ENCODE results near the gene TLCD2. TPM values are rescaled to one million over a fixed set of nuclear protein-coding genes. Genes with fewer than 3 reads are reported as not detected.
A peak's percentile ranks its signal among the peaks of the same experiment; 100 is the strongest.

The TLCD2 gene
- total RNA-seq (ENCODE audit: low replicate concordance): 4.0 and 4.3 TPM in 2 replicates
- long read RNA-seq: 0 reads

GRCh38 chr17:1709971-1710806 is at the start of gene TLCD2:
TLCD2 (minus strand) TSS chr17:1710377; CDS start chr17:1710242, 135 bp downstream.
- H3K27me3 Mint-ChIP-seq: peaks cover 9% of the 10 kb centered on the region
- H3K27ac Mint-ChIP-seq: peak within 1 kb of the TSS; percentile 85
- no peak for DNase-seq (ENCODE audit: extremely low spot score, unreplicated experiment)
- TF ChIP-seq CTCF (conservative IDR thresholded peaks at IDR 0.05): peak; percentile 11
- H3K4me3 Mint-ChIP-seq: peak within 1 kb of the TSS; percentile 81
- no peaks in the 10 kb centered on the region for H3K9me3 Mint-ChIP-seq
- H3K4me1 Mint-ChIP-seq (ENCODE audit: unreplicated experiment): peaks cover 24% of the 10 kb centered on the region
- H3K36me3 Mint-ChIP-seq: no peaks in the 10 kb centered on the region

- no peak overlapping the region for H3K4me3 Mint-ChIP-seq
Observed at GRCh38 chr17:1759529-1759928, 49.4 kb upstream of the TLCD2 start.

GRCh38 chr17:1758807-1759206 is 48.6 kb upstream of the TLCD2 start:
- Mint-ChIP-seq H3K27me3 (no peaks in the 10 kb centered on the region), H3K9me3 (no peaks in the 10 kb centered on the region), H3K4me3 (peak overlapping the region; percentile 9), H3K27ac (no peak overlapping the region), H3K36me3 (no peaks in the 10 kb centered on the region), H3K4me1 (ENCODE audit: unreplicated experiment) (peaks cover 23% of the 10 kb centered on the region)
- no peak for TF ChIP-seq CTCF (conservative IDR thresholded peaks at IDR 0.05)
- no peak for DNase-seq (ENCODE audit: extremely low spot score, unreplicated experiment)

More at GRCh38 chr17:1759529-1759928, 49.4 kb upstream of the TLCD2 start:
- Mint-ChIP-seq H3K4me1 (ENCODE audit: unreplicated experiment) (peaks cover 28% of the 10 kb centered on the region), H3K9me3 (no peaks in the 10 kb centered on the region), H3K27me3 (no peaks in the 10 kb centered on the region), H3K27ac (no peak overlapping the region), H3K36me3 (no peaks in the 10 kb centered on the region)
- no peak for TF ChIP-seq CTCF (conservative IDR thresholded peaks at IDR 0.05)
- DNase-seq (ENCODE audit: extremely low spot score, unreplicated experiment): no peak

- no peak for DNase-seq (ENCODE audit: extremely low spot score, unreplicated experiment)
- H3K4me1 Mint-ChIP-seq (ENCODE audit: unreplicated experiment): peaks cover 10% of the 10 kb centered on the region
- no peak overlapping the region for H3K27ac Mint-ChIP-seq
- TF ChIP-seq CTCF (conservative IDR thresholded peaks at IDR 0.05): no peak
- no peaks in the 10 kb centered on the region for H3K27me3 Mint-ChIP-seq
- H3K4me3 Mint-ChIP-seq: peak overlapping the region; percentile 60
- H3K36me3 Mint-ChIP-seq: no peaks in the 10 kb centered on the region
- no peaks in the 10 kb centered on the region for H3K9me3 Mint-ChIP-seq
Observed at GRCh38 chr17:1755827-1756262, 45.7 kb upstream of the TLCD2 start.

GRCh38 chr17:1755252-1755826 is 45.2 kb upstream of the TLCD2 start:
- no peak for TF ChIP-seq CTCF (conservative IDR thresholded peaks at IDR 0.05)
- Mint-ChIP-seq H3K9me3 (no peaks in the 10 kb centered on the region), H3K4me1 (ENCODE audit: unreplicated experiment) (peaks cover 10% of the 10 kb centered on the region), H3K36me3 (no peaks in the 10 kb centered on the region), H3K4me3 (no peak overlapping the region), H3K27me3 (no peaks in the 10 kb centered on the region), H3K27ac (no peak overlapping the region)
- DNase-seq (ENCODE audit: extremely low spot score, unreplicated experiment): no peak
